Right lobe of liver (tissue), 4 donors: ENCODE measurements around the gene UBE2N.

ENCODE experiments used
- POLR2A ChIP-seq: fragments of 450-650 bp; IDR thresholded peaks from one replicate; pipeline ENCODE4 v1.6.1; 2017; ENCODE audit warnings: antibody characterized with exemption, mild to moderate bottlenecking
- TF ChIP-seq, protein P1 (sequence below), 4 donors: fragments of 200-600 bp in 3 of 4; fragments of 450-650 bp in 1 of 4; IDR thresholded peaks; one replicate each; pipeline versions ENCODE4 v1.5.1 to v1.8.0; 2016 to 2022; ENCODE audit warnings: antibody characterized with exemption in 4 of 4, mild to moderate bottlenecking in 2 of 4
- donor health status: DM: no; HTN: no; CAD: no.
- donor health status: DM: no; HTN: no; CAD: no.
- donor health status: DM: no; HTN: yes; CAD: no.

DNA sequence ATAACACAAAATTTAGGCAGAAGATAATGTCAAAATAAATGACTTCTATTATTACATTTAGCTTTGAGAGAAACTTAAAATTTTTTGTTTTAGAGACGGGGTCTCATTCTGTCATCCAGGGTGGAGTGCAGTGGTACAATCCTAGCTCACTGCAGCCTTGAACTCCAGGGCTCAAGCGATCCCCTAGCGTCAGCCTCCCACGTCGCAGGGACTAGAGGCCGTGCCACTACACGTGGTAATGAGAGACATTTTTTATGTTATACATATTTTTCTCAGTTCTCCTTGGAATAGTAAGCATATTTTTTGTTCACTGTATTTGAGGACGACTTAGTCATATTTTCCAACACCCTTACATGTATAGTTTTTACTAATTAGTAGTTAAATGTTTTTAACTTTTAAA lies 85.5 kb downstream of the UBE2N start:
- TF ChIP-seq, protein P1, sequence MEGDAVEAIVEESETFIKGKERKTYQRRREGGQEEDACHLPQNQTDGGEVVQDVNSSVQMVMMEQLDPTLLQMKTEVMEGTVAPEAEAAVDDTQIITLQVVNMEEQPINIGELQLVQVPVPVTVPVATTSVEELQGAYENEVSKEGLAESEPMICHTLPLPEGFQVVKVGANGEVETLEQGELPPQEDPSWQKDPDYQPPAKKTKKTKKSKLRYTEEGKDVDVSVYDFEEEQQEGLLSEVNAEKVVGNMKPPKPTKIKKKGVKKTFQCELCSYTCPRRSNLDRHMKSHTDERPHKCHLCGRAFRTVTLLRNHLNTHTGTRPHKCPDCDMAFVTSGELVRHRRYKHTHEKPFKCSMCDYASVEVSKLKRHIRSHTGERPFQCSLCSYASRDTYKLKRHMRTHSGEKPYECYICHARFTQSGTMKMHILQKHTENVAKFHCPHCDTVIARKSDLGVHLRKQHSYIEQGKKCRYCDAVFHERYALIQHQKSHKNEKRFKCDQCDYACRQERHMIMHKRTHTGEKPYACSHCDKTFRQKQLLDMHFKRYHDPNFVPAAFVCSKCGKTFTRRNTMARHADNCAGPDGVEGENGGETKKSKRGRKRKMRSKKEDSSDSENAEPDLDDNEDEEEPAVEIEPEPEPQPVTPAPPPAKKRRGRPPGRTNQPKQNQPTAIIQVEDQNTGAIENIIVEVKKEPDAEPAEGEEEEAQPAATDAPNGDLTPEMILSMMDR (IDR thresholded peaks at IDR 0.05): no peak
- TF ChIP-seq POLR2A: no peak
